Renal cortex interstitium (tissue), 11 donors: Measurements from ENCODE around the gene TRIP6. TPM values are rescaled to one million over a fixed set of nuclear protein-coding genes. Genes with fewer than 3 reads are reported as not detected.

ENCODE experiments used
- DNase-seq, 11 donors: peaks; one replicate each; pipeline ENCODE4 v3.0.0-alpha.2; 2013; ENCODE audit warnings: low read depth in 9 of 11, low spot score in 4 of 11; ENCODE audit errors: extremely low read depth in 1 of 11
- polyA plus RNA-seq, 3 donors: library from polyadenylated mRNA; unstranded; fragments of 120-200 nt; gene quantifications; one replicate each; pipeline ENCODE4 v1.2.1, GENCODE V29; 2013; ENCODE audit not compliant: insufficient read length in 3 of 3

Gene TRIP6
- polyA plus RNA-seq, 3 donors = 63.7 to 108 (median 84.5) TPM

GRCh38 chr7:100884736-100885439, 17.7 kb downstream of the TRIP6 start:
- no peak for DNase-seq

GRCh38 chr7:100885440-100886141, 18.4 kb downstream of the TRIP6 start:
- DNase-seq = no peak

GRCh38 chr7:100886142-100886935, 19.2 kb downstream of the TRIP6 start:
- DNase-seq = no peak

- DNase-seq = no peak
Measured at GRCh38 chr7:100886936-100887515, 19.8 kb downstream of the TRIP6 start.

GRCh38 chr7:100887516-100888290, 20.5 kb downstream of the TRIP6 start:
- no peak for DNase-seq

- DNase-seq = no peak
Measured at GRCh38 chr7:100888291-100888987, 21.3 kb downstream of the TRIP6 start.

GRCh38 chr7:100888988-100889750, 22.0 kb downstream of the TRIP6 start, which contains the start of gene UFSP1:
UFSP1 (minus strand) TSS chr7:100889715; CDS start chr7:100889271, 444 bp downstream.
- DNase-seq = no peak

DNA sequence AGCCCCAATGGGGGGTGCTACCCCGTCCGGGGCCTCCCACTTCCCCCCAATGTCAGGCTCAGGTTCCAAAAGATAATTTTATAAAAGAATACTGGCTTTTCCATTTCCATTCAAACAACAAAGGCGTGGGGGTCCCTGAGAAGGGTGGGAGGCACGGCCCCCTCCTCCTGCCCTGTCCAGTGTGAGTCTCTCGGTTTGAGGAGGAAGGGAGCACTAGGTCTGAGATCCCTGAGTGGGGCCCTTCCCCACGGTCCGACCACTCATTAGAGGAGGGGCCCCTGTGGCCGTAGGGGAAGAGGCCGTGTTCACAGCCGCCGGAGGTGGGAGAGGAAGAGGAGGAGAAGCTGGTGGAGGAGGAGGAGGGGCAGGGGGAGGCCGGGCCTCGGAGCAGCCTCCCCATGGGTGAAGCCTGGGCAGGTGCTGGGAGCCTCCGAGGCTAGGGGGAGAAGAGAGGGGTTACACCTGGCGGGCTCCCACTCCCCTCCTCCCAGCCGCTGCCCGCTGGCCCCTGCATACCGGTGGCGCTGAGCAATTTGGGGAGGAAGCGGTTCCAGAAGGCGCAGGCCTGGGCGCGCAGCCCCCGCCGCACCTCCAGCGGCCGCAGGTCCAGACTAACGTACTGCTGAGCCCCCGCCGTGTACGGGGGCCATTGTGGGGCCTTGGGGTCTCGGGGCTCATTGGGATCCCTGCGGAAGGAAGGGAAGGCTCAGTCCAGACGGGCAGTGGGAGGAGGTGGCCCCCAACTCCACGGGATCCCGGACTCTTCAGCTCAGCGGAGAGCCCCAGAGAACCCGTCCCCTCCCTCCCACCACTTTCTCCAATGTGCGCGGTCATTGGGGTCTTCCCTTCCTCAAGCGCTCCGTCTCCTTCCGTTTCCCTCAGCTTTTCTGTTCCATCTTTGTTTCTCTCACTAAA, 23.7 kb downstream of the TRIP6 start:
- DNase-seq = no peak

GRCh38 chr7:100891568-100892247, 24.5 kb downstream of the TRIP6 start:
- no peak for DNase-seq

- DNase-seq = no peak
Measured at GRCh38 chr7:100892364-100893317, 25.5 kb downstream of the TRIP6 start.

GRCh38 chr7:100893318-100893895, 26.2 kb downstream of the TRIP6 start:
- no peak for DNase-seq

DNA sequence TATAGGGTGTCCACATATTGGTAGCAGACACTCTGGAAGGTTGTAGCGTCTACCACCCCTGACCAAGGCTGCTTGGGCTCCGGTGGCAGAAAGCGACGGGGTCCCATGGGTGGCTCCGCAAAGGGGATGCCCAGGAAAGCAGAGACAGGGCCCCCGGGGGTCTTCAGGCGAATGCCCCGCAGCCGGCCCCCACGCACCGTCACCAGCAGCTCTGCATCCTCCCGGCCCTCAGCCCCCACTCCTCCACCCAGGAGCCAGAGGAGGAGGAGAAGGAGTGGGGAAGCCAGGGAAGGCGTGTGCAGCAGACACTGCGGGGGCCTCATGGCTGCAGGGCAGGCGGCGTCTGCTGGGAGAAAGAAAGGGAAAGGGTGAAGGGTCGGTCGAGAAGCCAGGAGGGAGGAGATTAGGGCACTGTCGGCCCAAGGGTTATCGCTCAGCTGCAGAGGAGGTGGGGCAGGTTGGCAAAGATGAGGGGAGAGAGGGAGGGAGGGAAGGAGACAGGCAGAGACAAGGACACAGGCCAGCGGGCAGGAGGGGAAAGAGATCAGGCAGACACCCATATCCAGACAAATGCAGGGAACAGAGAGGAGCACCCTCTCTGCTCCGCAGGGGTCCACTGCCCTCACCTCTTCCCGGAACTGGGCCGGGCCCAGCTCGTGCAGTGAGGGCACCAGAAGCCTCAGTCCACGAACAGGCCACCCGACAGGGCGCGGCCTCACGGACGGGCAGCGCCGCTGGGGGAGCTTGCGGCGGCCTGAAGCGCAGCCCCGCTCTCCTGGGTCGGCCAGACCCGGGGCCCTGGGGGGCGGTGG, 26.9 kb downstream of the TRIP6 start:
- DNase-seq = no peak

- DNase-seq = peak in 3 of 11 donors; percentile 42 to 63 (median 61)
Measured at GRCh38 chr7:100894860-100895700, 27.9 kb downstream of the TRIP6 start.
